HS-27A (cell line): ENCODE data around the gene RD3L.
"Not testable (repeated sequence)": the region's sequence is repeated elsewhere in the genome, so short reads cannot be mapped to it uniquely, and the experiment has no call there.

Source experiments
- DNase-seq: peaks from one replicate; pipeline ENCODE4 v3.0.0-alpha.2; 2012; ENCODE audit warnings: low read depth, missing footprints

Gene RD3L

DNA sequence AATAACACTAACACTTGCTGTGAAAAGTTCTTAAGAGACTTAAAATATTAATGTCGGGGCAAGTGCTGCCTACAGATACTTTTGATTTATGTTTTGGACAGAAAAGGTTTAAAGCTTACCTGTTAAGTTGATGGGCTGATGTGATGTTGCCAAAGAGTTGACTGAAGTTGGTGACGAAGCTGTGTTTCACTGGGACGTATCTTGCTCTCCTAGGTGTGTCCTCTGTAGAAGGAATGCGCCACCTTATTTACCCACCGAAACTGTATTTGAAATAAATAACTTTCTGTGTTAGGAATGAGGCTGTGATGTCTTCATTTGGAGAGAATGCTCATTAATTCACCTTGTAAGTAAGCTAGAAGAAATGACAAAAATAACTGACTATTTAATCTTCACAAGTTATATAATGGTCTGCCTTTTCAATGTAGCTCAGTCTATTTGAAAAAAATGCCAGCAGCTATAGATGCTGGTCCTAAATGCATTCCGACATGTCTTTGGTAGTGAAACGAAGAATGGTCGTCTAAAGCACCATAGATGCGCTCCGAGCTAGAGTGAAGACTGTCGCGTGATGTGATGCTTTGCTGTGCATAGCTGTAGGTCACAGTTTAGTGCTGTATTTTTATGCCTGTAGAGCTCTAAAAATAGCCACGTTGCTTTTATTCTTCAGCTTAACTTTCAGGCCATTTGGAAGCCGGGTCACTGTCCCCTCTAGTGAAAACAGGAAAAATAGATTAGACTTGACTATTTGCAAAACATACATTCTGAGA is at the start of gene RD3L:
RD3L (minus strand) TSS at position 557 of the 764 bp plus-strand sequence. CDS start 834 bp downstream, outside the sequence.
- no peak for DNase-seq

DNA sequence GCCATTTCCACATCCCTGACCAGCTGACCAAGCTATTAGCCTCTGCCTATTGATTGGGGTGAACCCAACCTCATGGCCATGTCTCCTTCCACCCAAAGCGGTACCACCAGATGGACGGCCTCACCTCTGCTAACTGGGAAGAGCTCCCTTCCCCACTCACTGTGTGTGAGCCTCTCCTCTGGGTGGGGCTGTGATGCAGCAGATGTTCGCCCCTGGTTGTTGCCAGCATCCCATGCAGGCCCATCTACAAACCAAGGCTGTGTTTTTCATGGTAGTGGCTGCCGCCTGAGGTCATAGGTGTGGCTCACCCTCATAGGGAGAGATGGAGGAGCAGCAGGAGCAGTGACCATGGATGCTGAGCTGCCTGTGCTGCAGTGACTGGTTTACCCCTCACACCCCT is 47.6 kb upstream of the RD3L start:
- no peak for DNase-seq

DNA sequence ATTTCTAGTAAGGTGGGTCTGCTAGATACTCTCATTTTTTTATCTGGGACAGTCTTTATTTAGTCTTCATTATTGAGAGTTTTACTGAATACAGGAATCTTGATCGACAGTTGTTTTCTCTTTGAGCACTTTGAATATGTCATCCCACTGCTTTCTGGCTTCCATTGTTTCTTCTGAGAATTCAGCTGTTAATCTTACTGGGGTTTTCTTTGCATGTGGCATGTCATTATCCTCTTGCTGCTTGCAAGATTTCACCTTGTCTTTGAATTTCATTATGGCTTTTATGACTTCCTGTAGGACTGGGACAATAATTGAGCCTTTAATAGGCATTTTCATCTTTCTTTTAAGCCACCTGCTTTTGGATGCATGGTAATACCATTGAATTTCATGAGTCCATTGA is 46.7 kb upstream of the RD3L start:
- no peak for DNase-seq

DNA sequence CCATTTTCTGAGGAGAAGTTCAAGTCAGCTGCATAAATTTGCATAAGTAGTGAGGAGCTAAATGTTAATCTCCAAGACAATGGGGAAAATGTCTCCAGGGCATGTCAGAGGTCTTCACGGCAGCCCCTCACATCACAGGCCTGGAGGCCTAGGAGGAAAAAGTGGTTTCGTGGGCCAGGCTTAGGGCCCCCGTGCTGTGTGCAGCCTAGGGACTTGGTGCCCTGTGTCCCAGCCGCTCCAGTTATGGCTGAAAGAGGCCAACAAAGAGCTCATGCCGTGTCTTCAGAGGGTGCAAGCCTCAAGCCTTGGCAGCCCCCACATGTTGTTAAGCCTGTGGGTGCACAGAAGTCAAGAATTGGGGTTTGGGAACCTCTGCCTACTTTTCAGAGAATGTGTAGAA is 41.9 kb upstream of the RD3L start:
- no peak for DNase-seq

DNA sequence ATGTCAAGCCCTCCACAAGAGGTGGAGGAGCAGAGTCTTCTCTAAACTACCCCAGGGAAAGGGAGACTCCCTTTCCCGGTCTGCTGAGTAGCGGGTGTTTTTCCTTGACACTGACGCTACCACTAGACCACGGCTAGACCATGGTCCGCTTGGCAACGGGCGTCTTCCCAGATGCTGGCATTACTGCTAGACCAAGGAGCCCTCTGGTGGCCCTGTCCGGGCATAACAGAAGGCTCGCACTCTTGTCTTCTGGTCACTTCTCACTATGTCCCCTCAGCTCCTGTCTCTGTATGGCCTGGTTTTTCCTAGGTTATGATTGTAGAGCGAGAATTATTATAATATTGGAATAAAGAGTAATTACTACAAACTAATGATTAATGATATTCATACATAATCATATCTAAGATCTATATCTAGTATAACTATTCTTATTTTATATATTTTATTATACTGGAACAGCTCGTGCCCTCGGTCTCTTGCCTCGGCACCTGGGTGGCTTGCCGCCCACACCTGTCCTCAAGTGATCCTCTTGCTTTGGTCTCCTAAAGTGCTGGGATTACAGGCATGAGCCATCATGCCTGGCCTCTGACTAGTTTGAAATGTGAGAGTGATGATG is 38.4 kb upstream of the RD3L start:
- DNase-seq: not testable (repeated sequence)

DNA sequence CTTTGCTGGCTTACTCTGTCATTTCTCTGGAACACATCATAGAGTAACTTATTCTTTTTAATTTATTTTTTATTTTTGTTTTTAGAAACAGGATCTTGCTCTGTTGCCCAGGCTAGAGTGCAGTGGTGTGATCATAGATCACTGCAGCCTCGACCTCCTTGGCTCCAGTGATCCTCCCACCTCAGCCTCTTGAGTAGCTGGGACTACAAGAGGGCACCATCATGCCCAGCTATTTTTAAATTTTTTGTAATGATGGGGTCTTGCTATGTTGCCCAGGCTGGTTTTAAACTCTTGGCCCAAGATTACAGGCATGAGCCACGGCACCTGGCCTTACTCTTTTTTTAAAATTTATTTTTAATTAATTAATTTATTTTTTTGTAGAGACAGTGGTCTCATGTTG is 32.2 kb upstream of the RD3L start:
- no peak for DNase-seq

DNA sequence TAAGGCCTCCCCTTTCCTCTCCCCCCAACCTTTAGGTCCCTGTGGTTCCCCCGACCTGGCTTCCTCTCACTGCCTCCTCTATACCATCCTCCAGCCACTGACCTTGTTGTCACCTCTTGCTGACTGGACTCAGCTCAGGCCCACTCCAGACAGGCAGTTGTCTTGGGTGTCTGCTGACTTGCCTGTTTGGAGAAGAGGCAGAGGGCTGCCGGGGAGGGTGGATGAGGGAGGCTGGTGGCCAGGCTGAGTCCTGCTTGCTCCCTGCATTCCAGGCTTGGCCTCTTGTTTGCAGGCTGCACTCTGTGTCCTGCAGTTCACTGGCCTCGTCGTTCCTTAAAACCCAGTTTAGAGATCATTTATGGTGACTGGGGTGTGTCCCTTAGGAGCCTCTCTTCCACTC is 31.0 kb upstream of the RD3L start:
- no peak for DNase-seq

DNA sequence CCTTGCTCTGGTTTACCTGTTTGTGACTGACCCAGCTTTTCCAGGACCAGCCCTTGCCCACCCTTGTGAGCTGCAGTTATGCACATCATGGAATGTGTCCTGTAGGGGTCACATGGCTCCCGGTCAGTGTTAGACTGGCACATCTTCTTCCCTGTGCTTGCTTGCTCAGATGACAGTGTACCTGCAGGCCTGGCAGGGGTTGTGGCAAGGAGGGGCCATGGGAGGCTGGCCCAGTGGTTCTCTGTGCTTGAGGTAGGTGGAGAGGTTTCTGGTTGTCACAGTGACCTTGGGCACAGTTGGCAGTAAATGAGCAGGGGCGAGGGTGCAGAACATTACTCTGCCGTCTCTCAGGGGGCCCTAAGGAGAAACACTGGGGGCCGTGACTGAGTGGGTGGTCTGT is 27.6 kb upstream of the RD3L start:
- no peak for DNase-seq

DNA sequence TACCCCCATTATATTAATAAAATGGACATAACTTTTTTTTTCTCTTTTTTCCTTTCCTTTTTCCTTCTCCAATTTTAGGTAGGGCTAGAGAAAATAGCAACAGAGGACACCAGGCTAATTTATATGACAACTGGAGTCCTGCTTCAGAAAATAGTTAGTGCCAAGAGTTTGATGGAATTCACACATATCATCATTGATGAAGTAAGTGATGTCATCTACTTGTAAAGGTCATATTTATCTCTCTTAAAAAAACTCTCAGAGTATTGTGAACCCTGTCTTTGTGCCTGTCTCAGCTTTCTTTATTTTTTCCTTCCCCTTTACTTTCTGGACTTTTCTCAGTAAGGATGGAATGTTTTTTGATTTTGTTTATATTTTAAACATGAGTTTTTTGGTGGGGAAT is 24.3 kb upstream of the RD3L start:
- DNase-seq: no peak

DNA sequence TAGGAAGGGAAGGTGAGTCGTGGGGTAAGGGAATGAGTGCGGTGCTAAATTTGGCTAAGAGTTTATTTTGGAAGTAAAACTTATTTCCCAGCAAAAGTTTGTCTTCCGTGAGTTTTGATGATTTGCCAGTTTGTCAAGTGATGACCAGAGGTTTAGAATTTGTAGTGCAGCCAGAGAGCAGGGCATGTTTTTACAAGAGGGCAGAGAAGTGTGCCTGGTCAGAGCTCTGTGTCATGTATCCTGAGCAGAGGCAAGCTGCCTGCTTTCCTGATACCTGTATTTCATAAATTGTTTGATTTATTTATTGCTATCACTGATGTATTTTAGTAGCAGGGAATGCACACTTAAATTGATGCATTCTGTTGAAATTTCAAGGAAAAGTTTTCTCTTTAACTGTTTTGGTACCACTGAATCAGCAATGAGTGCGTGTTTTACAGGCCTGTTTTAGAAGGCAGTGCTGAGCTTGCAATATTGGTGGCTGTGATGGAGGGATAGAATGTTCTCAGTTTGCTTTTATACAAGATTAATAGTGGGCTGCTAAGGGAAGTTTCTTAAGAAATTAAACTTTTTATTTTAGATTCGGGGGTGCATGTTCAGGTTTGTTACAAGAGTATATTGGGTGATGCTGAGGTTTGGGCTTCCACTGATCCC is 19.7 kb upstream of the RD3L start:
- DNase-seq: no peak

DNA sequence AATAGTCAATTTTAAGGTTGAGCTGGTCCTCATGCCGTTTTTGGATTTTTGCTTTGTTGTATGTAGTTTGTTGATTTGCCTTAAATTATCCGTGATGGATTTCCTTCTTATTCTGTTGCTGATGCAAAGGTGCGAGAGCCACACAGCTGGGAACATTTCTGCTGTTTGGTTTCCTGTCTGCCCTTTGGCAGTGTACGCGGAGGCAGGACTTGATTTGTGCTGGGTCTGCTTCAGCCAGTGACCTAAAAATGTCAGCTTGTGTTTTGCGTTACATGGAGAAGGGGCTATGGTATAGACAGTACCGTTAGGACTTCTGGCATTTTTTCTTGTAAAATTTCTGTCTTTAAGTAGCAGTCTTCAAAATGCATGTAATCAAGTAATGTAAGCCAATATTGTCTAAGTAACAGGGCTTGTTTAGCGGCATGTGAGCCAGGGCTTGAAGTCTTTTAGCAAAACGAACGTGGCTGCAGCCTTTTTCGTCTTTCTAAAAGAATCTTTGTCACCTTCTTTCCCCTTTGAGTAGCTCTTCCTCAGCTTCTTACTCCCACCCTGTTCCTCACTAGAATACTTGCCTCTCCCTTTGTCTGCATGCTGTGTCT is 18.2 kb upstream of the RD3L start:
- no peak for DNase-seq

DNA sequence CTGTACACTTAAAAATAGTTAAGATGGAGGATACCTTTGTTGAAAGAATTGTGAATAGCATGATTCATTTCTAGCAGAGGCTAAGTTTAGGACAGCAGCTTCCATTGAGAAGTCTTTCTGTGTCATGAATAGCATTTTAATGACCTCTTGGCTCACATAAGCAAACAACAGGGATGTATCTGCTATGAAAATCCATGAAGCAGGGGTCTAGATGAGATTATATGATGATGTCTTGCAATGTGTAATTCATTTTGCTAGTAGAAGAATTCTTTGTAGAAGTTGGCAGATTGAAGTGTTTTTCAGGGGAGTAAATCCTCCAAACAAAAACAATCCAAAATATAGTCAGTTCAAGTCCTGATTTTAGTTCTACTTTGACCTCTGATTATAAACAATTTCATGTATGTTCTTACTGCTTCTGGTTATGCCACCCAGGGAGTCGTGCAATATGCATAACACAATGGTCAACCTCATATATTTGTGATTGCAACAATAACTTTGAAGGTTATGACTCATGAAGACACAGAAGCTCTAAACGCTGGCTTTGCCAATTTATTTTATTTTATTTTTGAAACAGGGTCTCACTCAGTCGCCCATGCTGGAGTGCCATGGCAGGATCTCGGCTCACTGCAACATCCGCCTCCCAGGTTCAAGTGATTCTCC is 6.9 kb upstream of the RD3L start:
- DNase-seq: no peak

DNA sequence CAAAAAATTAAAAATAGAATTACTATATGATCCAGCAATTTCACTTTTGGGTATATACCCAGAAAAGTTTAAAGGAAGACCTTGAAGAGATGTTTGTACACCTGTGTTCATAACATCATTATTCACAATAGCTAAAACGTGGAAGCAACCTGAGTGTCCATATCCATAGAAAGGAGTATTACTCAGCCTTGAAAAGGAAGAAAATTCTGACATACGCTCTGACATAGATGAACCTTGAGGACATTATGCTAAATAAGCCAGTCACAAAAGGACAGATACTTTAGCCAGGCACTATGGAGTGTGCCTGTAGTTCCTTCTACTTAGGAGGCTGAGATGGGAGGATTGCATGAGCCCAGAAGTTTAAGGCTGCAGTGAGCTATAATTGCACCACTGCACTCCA is 6.1 kb upstream of the RD3L start:
- DNase-seq: no peak

DNA sequence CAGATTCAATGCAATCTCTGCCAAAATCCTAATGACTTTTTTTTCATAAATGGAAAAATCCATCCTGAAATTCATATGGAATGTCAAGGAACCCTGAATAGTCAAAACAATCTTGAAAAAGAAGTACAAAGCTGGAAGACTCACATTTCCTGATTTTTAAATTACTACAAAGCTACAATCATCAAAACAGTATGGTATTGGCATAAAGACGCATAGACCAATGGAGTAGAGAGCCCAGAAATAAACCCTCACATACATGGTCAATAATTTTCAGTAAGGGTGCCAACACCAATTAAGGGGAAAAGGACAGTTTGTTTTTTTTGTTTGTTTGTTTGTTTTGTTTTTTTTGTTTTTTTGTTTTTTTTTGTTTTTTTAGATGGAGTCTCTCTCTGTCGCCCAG is 4.6 kb upstream of the RD3L start:
- no peak for DNase-seq

DNA sequence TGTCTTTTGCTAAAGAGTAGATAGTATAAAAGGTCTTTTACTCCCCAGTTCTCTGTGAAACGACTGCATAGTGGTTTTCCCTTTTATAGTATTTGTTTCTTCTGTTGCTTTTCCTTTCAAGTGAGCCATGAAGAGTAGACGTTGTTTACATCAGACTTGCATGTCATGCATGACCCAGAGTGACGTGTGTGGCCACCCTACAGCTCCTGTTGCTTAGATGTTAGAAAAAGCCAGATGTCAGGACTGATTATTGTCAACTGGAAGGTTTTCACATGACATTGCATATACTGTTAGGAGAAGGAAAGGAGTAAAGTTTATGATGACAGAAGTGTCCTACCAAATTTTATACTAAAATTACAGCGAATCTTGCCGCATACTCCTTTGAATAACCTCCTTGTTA is 1.3 kb upstream of the RD3L start:
- DNase-seq: no peak

DNA sequence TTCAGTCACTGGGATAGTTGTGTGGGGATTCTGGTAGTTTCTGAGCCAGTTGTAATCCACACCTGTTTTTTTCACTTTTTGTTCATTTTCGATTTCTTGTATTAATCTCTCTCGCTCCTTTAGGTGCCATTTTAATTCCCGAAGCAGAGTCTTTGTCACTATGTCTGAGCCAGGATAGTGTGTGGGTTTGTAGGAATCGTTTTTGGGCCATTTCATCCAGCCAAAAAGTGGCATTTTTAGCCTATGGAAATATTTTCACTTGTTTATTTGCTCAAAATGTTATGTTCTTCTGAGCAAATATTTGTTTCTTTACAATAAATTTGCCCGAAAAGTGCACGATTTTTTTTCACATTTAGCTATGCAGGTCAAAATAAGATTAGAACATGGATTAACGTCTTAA is 867 bp downstream of the RD3L start:
- DNase-seq: no peak

DNA sequence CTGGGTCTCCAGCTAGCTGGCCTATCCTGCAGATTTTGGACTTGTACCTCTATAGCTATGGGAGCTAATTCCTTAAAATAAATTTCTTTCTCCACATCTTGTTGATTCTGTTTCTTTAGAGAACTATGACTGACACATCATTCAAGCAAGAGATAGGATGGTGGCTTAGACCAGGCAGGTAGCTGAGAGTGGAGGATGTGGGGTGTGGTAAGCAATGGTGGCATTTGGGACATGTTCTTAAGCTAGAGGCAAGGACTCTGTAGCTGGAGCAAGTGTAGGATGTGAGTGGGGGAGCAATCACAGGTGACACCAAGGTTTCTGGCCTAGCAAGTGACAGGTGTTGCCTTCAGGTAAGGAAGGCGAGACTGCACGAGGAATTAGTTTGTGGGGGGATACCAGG is 7.2 kb downstream of the RD3L start:
- DNase-seq: no peak

DNA sequence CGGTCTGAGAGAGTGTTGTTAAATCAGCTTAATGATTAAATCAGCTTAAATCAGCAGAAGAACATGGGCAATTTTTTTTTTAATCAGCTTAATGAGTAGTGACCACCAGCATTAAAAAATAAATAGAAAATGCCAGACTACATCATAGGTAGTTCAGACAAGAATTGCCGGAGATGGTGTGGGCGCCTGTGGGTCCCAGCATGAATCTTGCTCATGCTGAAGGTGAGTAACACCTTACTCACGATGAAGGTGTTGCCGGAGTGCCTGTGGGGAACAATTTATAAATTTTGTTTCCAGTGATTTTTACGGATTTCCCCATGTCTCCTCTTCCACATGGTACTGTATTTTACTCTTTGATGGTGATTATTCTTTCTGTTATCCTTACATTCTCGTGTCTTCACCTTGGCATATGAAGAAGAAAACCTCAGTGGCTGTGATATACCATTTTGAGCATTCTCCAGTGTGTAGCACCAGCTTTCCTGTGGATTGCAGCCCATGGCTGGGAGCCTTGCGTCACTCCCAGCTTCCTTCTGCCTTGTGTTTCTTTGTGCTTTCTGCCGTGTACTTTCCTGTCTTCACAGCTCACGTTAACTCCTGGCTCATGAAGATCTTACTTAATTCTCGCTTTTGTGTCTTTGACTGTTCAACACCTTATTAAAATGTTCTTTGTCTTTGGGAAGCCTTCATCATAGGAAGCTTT is 9.4 kb downstream of the RD3L start:
- no peak for DNase-seq

DNA sequence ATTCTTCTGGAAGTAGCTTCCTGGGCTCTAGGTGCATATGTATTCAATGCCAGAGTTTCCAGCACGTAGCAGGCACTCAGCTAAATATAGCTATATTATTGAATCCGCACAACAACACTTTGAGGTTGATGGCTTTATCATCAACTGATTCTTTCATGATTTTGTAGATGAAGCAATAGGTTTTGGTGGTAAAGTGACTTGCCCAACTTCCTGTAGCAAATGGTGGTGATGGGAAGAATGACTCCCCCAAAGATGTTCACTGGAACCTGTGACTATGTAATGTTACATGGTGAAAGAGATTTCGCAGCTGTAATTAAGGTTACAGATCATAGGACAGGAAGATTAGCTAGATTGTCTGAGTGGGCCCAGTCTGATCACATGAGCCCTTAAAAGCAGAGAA is 10.9 kb downstream of the RD3L start:
- DNase-seq: no peak

DNA sequence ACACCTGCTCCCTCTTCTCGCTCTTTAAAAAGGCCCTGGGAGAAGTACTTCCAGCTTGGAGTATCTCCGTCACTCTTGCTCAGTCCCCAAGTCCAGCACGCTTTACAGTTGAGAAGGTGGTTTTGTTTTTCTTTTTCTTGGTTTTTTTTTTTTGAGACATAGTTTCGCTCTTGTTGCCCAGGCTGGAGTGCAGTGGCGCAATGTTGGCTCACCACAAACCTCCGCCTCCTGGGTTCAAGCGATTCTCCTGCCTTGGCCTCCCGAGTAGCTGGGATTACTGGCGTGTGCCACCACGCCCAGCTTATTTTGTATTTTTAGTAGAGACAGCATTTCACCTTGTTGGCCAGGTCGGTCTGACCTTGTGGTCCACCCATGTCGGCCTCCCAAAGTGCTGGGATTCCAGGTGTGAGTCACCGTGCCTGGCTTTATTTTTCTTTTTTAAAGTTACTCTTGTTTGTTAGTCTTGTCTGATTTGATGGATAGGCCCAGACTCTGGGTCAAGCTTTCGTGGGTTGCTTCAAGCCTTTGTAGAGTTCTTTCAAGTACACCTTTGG is 12.2 kb downstream of the RD3L start:
- DNase-seq: no peak

DNA sequence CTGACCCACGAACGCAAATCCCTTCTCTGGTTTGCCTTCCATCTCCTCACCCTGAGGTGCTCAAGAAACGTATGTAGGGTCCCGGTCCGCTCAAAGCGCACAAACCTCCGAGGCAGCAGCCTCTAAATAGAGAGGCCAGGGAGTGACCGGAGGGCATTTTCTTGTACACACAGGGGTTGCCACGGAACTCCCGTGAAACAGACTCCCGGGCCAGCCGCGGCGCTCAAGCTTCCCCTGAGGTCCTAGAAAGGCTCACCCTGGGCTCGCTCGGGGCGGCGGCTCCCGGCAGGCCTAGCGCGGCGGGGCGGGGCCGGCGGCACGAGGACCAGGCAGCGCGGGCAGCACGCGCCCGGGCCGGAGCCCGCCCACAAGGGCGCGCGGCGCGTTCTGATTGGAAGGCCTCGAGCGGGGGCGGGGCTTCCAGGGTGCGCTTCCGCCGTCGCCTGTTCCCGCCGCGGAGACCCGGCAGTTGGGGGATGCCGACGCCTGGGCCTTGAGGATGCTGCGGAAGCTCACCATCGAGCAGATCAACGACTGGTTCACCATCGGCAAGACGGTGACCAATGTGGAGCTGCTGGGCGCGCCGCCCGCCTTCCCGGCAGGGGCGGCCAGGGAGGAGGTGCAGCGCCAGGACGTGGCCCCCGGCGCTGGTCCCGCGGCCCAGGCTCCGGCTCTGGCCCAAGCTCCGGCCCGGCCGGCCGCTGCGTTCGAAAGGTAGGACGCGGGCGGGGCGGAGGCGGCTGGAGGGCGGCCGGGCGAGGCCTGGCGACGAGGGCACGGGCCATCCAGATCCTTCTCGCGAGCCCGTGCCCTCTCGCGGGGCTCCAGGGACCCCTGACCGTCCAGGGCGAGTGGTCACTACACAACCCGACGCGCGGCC is 14.1 kb downstream of the RD3L start, which contains the start of gene TDRD9:
TDRD9 (plus strand) TSS at position 446 of the 880 bp plus-strand sequence; CDS start at position 500, 54 bp downstream.
- peak; percentile 30 for DNase-seq
